Neural cell (in vitro differentiated cells): ENCODE measurements around the gene LCE1B.

Source experiments
- CTCF ChIP-seq: fragments of 450-650 bp; IDR thresholded peaks from 2 replicates; pipeline ENCODE4 v1.5.1; 2014; ENCODE audit warnings: antibody characterized with exemption, mild to moderate bottlenecking, moderate library complexity; ENCODE audit not compliant: poor library complexity, severe bottlenecking
- EP300 ChIP-seq: fragments of 450-650 bp; conservative IDR thresholded peaks from 2 replicates; pipeline ENCODE4 v1.6.1; 2014; ENCODE audit warnings: antibody characterized with exemption, mild to moderate bottlenecking, moderate library complexity; ENCODE audit not compliant: poor library complexity, severe bottlenecking

GRCh38 chr1:152860129-152860528 is 48.4 kb downstream of the LCE1B start:
- TF ChIP-seq EP300, result no peak
- TF ChIP-seq CTCF, result no peak
